ENCODE results near the gene RGS7BP. TPM values are rescaled to one million over a fixed set of nuclear protein-coding genes. Genes with fewer than 3 reads are reported as not detected.

The RGS7BP gene
- total RNA-seq, 1 experiment from 2014 or later = not detected

DNA sequence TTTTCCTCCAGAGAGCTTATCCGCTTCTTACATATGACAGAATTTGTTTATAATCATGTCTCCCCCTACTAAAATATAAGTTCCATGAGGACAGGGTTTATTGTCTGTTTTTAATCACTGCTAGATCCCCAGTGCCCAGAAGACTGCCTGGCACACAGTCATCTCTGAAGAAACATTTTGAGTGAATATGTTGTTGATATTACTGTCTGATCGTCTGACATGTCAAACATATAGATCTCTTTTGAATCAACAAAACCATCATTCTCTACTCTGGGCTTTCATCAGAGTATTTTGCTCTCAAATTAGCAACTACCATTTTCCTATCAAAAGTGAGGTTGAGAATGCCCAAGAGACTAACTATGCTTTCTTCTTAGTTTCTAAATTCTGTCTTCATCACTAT, 117.2 kb downstream of the RGS7BP start:
- no peak overlapping the region for H3K4me2 ChIP-seq
- H3K4me1 ChIP-seq (replicated peaks; ENCODE audit: insufficient read depth) = no peaks in the 10 kb centered on the region
- TF ChIP-seq, protein P1, sequence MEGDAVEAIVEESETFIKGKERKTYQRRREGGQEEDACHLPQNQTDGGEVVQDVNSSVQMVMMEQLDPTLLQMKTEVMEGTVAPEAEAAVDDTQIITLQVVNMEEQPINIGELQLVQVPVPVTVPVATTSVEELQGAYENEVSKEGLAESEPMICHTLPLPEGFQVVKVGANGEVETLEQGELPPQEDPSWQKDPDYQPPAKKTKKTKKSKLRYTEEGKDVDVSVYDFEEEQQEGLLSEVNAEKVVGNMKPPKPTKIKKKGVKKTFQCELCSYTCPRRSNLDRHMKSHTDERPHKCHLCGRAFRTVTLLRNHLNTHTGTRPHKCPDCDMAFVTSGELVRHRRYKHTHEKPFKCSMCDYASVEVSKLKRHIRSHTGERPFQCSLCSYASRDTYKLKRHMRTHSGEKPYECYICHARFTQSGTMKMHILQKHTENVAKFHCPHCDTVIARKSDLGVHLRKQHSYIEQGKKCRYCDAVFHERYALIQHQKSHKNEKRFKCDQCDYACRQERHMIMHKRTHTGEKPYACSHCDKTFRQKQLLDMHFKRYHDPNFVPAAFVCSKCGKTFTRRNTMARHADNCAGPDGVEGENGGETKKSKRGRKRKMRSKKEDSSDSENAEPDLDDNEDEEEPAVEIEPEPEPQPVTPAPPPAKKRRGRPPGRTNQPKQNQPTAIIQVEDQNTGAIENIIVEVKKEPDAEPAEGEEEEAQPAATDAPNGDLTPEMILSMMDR (conservative IDR thresholded peaks at IDR 0.05) = no peak
- H3K27ac ChIP-seq = no peak overlapping the region
- H3K36me3 ChIP-seq (ENCODE audit: low read depth) = no peaks in the 10 kb centered on the region
- H3K79me2 ChIP-seq (ENCODE audit: low read depth) = no peaks in the 10 kb centered on the region
- POLR2A ChIA-PET (ENCODE audit: unreplicated experiment) = no interaction called here
- intact Hi-C loops (cut with micrococcal nuclease; ENCODE audit: unreplicated experiment) = no loop called here
- H3K27me3 ChIP-seq (ENCODE audit: insufficient read depth, low read depth) = peaks cover 8% of the 10 kb centered on the region; the same call in 1 of the 2 replicates
- H3F3A ChIP-seq (ENCODE audit: insufficient read depth, low read depth) = no peaks in the 10 kb centered on the region
- DNase-seq = no peak
- H3K9me3 ChIP-seq (ENCODE audit: insufficient read depth, low read depth) = 0 out of 2 replicates have a peak, but pooled peaks cover 3% of the 10 kb centered on the region
- H3K4me3 ChIP-seq = no peak overlapping the region
- H2AFZ ChIP-seq = no peak overlapping the region; the same call in 1 of the 2 replicates
- CTCF ChIA-PET = no interaction called here
- no peaks in the 10 kb centered on the region for H3K9me2 ChIP-seq (ENCODE audit: insufficient read depth)
- H4K20me1 ChIP-seq (ENCODE audit: insufficient read depth) = no peaks in the 10 kb centered on the region
- no TSS peak for BruUV-seq (replicated peaks)

DNA sequence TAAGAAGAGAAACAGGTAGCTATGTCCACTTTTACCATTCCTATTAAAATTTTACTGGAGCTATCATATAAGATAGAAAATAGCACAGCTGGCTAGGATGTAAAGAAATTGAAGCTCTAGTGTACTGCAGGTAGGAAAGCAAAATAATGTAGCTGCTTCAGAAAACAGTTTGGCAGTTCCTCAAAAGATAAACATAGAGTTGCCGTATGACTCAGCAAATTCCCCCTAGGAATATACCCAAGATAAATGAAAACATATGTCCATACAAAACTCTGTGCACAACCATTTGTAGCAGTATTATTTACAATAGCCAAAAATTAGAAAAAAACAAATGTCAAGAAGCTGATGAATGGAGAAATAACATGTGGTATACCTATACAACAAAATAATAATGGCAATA, 119.9 kb downstream of the RGS7BP start:
- Histone ChIP-seq H3K27me3 (ENCODE audit: insufficient read depth, low read depth) (peaks cover 8% of the 10 kb centered on the region; the same call in 1 of the 2 replicates), H3K9me2 (ENCODE audit: insufficient read depth) (no peaks in the 10 kb centered on the region), H3F3A (ENCODE audit: insufficient read depth, low read depth) (no peaks in the 10 kb centered on the region), H3K36me3 (ENCODE audit: low read depth) (no peaks in the 10 kb centered on the region), H3K4me1 (replicated peaks; ENCODE audit: insufficient read depth) (no peaks in the 10 kb centered on the region), H4K20me1 (ENCODE audit: insufficient read depth) (no peaks in the 10 kb centered on the region), H3K79me2 (ENCODE audit: low read depth) (no peaks in the 10 kb centered on the region), H3K9me3 (ENCODE audit: insufficient read depth, low read depth) (0 out of 2 replicates have a peak, but pooled peaks cover 3% of the 10 kb centered on the region), H2AFZ (peak overlapping the region; percentile 55), H3K27ac (no peak overlapping the region), H3K4me2 (no peak overlapping the region), H3K4me3 (no peak overlapping the region)
- no peak for DNase-seq
- intact Hi-C loops (cut with micrococcal nuclease; ENCODE audit: unreplicated experiment) = no loop called here
- BruUV-seq (replicated peaks) = no TSS peak
- CTCF ChIA-PET = no interaction called here
- TF ChIP-seq, protein P1 (conservative IDR thresholded peaks at IDR 0.05) = no peak
- TF ChIP-seq EZH2 (IDR thresholded peaks at IDR 0.05; ENCODE audit: low read depth) = no peak
- POLR2A ChIA-PET (ENCODE audit: unreplicated experiment) = no interaction called here

DNA sequence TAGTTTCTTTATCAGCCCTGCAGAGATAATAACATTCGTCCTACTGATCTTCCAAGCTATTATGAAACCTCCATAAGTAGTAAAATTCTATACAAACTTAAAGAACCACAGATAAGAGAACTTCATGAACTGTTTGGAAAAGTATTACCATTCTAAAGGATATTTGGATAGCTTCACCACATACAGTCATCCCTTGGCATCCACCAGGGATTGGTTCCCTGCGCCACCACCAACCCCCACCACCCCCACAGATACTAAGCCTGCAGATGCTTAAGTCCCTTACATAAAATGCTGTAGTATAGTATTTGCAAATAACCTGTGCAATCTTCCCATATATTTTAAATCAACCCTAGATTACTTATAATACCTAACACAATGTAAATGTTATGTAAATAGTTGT, 123.1 kb downstream of the RGS7BP start:
- Histone ChIP-seq H3K79me2 (ENCODE audit: low read depth) (no peaks in the 10 kb centered on the region), H3K9me3 (ENCODE audit: insufficient read depth, low read depth) (0 out of 2 replicates have a peak, but pooled peaks cover 3% of the 10 kb centered on the region), H3K4me3 (no peak overlapping the region), H3K27me3 (ENCODE audit: insufficient read depth, low read depth) (no peaks in the 10 kb centered on the region), H3K4me1 (replicated peaks; ENCODE audit: insufficient read depth) (no peaks in the 10 kb centered on the region), H3F3A (ENCODE audit: insufficient read depth, low read depth) (no peaks in the 10 kb centered on the region), H2AFZ (no peak overlapping the region), H4K20me1 (ENCODE audit: insufficient read depth) (no peaks in the 10 kb centered on the region), H3K36me3 (ENCODE audit: low read depth) (no peaks in the 10 kb centered on the region), H3K9me2 (ENCODE audit: insufficient read depth) (no peaks in the 10 kb centered on the region), H3K4me2 (no peak overlapping the region), H3K27ac (no peak overlapping the region)
- no peak for DNase-seq
- CTCF ChIA-PET = no interaction called here
- no TSS peak for BruUV-seq (replicated peaks)
- no peak for TF ChIP-seq EZH2 (IDR thresholded peaks at IDR 0.05; ENCODE audit: low read depth)
- TF ChIP-seq, protein P1 (conservative IDR thresholded peaks at IDR 0.05) = no peak
- POLR2A ChIA-PET (ENCODE audit: unreplicated experiment) = no interaction called here
- intact Hi-C loops (cut with micrococcal nuclease; ENCODE audit: unreplicated experiment) = no loop called here
